Endothelial cell of umbilical vein (primary cell): ENCODE data around the gene COL5A3.

ENCODE experiments used
- EZH2 ChIP-seq: IDR thresholded peaks from 2 replicates; pipeline ENCODE4 v1.6.1; 2012; ENCODE audit warnings: borderline replicate concordance, low read depth, mild to moderate bottlenecking, moderate library complexity, low read length, inconsistent platforms; ENCODE audit not compliant: severe bottlenecking
- POLR2A ChIP-seq: IDR thresholded peaks from 2 replicates; pipeline ENCODE4 v1.6.1; 2012; ENCODE audit warnings: low read depth, mild to moderate bottlenecking, control low read depth, low read length
- POLR2AphosphoS5 ChIP-seq: IDR thresholded peaks from 2 replicates; pipeline ENCODE4 v1.6.1; 2012; ENCODE audit warnings: low read depth, mild to moderate bottlenecking, control low read depth, low read length, moderate library complexity; ENCODE audit not compliant: insufficient read depth
- TF ChIP-seq, protein P1 (sequence below), 2 donors: IDR thresholded peaks; 1 replicate in 1 of 2; 2 replicates in 1 of 2; pipeline ENCODE4 v1.5.1; 2011; ENCODE audit warnings: low read length in 2 of 2, mild to moderate bottlenecking in 2 of 2, moderate library complexity in 2 of 2, control low read depth in 1 of 2, inconsistent platforms in 1 of 2, low read depth in 1 of 2; ENCODE audit not compliant: insufficient read depth in 1 of 2; ENCODE audit errors: extremely low read depth in 1 of 2
- TF ChIP-seq, protein P2 (sequence below): IDR thresholded peaks from 2 replicates; pipeline ENCODE4 v1.6.1; 2011; ENCODE audit not compliant: insufficient read depth, insufficient read length

DNA sequence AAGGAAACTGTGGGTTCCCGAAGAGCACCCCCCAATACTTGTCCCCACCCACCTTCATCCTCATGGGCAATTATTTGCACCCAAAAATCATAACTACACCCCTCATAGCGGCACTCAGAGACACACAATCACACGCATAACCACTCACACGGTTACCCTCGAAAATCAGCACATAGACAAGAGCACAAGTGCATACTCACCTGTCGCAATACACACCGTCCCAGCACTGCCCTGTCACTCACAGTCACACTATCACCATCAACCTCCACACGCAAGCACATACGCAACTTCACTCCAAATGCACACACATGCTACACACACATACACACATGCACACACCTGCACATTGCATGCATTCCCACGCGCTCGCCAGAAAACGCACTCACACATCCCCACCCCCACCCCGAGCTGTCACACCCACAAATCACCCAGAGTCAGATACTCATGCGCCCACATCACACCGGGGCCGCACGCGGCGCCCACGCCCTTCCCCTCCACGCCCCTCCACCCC lies 535 bp downstream of the COL5A3 start:
- TF ChIP-seq, protein P1, sequence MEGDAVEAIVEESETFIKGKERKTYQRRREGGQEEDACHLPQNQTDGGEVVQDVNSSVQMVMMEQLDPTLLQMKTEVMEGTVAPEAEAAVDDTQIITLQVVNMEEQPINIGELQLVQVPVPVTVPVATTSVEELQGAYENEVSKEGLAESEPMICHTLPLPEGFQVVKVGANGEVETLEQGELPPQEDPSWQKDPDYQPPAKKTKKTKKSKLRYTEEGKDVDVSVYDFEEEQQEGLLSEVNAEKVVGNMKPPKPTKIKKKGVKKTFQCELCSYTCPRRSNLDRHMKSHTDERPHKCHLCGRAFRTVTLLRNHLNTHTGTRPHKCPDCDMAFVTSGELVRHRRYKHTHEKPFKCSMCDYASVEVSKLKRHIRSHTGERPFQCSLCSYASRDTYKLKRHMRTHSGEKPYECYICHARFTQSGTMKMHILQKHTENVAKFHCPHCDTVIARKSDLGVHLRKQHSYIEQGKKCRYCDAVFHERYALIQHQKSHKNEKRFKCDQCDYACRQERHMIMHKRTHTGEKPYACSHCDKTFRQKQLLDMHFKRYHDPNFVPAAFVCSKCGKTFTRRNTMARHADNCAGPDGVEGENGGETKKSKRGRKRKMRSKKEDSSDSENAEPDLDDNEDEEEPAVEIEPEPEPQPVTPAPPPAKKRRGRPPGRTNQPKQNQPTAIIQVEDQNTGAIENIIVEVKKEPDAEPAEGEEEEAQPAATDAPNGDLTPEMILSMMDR (IDR thresholded peaks at IDR 0.05; ENCODE audit: extremely low read depth in 1 of 2, insufficient read depth in 1 of 2, low read depth in 1 of 2, low read length in 2 of 2) = no peak
- TF ChIP-seq POLR2A (no peak), POLR2AphosphoS5 (no peak), EZH2 (no peak)
- TF ChIP-seq, protein P2, sequence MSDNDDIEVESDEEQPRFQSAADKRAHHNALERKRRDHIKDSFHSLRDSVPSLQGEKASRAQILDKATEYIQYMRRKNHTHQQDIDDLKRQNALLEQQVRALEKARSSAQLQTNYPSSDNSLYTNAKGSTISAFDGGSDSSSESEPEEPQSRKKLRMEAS = no peak
